ENCODE measurements around the gene MAPK11.

Gene MAPK11

GRCh38 chr22:50221410-50222300 lies 48.5 kb downstream of the MAPK11 start:
- no peak for DNase-seq

- no peak for DNase-seq
Observed at GRCh38 chr22:50220603-50221409, 49.4 kb downstream of the MAPK11 start.

DNA sequence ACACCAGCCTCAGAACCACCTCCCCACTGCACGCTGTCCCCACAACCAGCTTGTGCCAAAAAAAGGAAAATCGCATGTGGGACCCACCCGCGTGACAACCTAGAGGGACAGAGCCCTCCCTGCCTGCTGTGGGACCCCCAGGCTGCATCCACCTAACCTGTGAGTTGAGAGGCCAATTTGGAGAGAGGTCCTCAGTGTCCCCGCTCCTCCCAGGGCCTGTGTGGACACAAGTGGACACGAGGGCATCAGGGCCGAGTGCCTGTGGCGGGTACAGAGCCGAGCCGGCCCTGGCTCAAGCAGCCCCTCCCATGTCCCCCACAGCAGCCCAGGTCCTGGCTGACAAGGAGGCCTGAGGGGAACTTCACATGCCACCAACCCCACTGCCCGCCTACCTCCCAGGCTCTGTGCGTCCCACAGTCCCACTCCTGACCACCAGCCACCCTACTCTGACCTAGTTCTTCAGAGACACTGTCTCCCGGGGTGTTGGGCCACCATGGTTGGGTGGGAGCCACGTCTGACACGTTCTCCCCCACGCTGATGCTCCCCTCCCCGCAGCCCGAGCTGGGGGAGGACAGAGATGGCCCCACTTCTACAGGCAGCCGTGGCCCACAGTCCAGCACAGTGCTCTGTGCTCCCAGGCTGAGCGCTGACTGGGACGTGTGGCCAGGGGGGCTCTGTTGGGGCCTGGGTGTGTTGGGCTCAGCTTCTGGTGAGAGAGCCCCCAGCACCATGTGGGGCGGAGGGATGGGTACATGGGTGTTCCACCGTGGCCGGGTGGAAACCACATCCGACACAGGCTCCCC lies 50.2 kb downstream of the MAPK11 start:
- no peak for DNase-seq

DNA sequence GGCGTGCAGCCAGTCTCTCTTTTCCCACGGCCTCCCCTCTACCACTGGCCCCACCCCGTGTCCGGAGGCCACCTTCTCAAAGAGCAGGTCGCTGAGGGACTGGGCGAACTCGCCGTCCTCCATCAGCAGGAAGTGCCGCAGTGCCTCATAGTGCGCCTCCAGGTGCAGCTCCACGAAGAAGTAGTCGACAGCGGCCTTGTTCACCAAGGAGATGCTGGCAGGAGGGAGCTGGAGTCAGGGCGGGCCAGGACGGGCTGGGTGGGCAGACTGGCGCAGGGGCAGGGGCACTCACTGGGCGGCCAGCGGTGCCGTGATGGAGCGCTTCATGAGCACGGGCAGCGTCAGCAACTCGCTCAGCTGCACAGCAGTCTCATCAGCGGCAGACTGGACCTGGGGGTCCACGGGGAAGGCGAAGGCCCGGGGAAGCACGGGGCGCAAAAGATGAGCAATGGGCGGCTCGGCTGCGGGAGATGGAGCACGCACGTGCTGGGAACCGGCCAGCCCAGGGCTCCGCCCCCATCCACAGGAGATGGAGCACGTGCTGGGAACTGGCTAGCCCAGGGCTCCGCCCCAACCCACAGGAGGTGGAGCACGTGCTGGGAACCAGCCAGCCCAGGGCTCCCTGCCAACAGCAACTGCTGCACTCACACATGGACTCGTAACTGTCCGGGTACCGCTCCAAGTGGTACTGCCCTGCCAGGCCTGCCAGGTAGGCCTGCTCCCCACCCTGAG lies 51.0 kb downstream of the MAPK11 start:
- no peak for DNase-seq

DNA sequence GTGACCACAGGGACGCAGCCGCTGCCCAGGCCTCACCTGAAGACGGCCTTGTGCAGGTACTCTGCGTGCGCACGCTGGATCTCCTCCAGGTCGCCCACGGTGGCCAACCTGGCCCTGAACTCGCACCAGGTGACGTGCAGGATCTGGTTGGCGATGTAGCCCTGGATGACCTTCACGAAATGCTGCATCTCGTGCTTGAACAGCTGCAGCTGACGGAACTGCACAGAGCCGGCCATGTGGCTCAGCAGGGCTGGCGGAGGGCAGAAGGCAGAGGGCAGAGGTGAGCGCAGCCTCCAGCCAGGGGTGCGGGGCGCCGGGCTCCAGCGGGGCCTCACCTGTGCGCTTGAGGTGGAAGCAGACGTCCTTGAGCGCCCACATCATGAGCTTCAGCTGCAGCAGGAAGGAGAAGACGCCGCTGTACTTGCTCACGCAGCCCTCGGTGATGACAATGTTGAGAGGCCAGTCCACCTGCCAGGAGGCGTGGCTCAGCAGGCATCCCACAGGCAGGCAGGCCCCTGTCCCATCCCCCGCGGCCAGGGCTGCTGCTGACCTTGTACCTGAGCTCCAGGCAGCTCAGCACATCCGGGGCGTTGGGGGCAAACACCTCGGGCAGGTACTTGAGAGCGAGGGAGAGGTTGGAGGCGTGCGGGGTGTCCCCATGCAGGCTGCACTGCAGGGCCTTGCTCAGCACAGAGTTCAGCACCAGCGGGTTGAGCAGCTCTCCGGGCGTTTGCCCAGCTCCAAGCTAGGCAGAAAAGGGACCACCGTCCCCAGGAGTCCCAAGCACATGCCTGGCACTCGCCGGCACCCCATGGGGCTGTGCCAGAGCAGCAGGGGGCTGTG lies 51.8 kb downstream of the MAPK11 start:
- DNase-seq: no peak

GRCh38 chr22:50217543-50218152 lies 52.5 kb downstream of the MAPK11 start:
- DNase-seq: no peak

GRCh38 chr22:50216684-50217520 lies 53.3 kb downstream of the MAPK11 start:
- no peak for DNase-seq

GRCh38 chr22:50216055-50216683 lies 54.0 kb downstream of the MAPK11 start:
- DNase-seq: no peak

- no peak for DNase-seq
Observed at GRCh38 chr22:50215297-50216054, 54.7 kb downstream of the MAPK11 start.

All from NCI-H187 (cell line).